ENCODE results near the gene MYO3B.

GRCh38 chr2:170396799-170397459 lies 219.0 kb downstream of the MYO3B start:
- TF ChIP-seq CTCF (IDR thresholded peaks at IDR 0.05) (peak in 3 of 4 experiments; percentile 33 to 47 (median 42)), POLR2A (IDR thresholded peaks at IDR 0.05) (no peak)

Measured in prostate gland (tissue), 2 donors.